ENCODE results near the gene SGCD. TPM values are rescaled to one million over a fixed set of nuclear protein-coding genes. Genes with fewer than 3 reads are reported as not detected.

The SGCD gene
- polyA plus RNA-seq, 1 experiment: 17.0 TPM

DNA sequence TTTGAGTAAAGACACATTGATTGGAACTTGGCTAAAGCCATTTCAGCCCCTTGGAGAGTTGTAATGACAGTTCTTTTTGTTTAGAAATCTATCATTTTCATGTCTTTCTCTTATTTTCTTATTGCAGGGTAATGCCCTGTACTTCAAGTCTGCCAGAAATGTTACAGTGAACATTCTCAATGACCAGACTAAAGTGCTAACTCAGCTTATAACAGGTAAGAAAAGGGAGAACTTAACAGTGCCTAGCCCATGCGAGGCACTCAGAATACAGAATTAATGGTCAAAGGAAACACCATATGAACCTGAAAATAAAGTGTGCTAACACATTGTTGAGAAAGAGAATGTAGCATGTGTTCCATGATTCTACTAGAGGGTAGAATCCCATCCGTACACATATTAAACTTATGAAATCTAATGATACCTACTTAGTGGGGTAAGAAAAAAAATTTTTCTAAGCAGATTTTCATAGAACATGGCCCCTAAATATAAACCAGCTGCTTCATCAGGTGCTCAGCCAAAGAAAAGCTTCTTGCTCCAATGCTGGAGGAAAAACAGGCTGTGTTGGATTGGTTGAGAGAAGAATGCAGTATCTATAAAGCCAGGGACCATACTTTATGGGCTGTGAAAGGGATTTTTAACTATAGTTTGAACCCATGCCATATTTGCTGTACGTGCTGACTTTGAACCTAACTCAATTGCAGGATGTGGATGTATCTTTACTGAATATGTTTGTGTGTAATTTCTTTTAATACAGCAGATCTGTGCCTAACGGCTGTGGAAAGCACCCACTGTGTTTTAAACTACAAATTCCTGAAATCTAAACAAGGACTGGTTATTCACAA is 262.4 kb downstream of the SGCD start:
- no peak for DNase-seq (ENCODE audit: low read depth)
- Histone ChIP-seq H3K36me3 (ENCODE audit: control insufficient read depth, insufficient read depth, low read length) (no peaks in the 10 kb centered on the region), H3K27me3 (ENCODE audit: control insufficient read depth, insufficient read depth, low read length) (no peaks in the 10 kb centered on the region), H3K4me3 (ENCODE audit: low read depth, low read length) (no peak overlapping the region)
- POLR2A ChIA-PET: no interaction called here
- CTCF ChIA-PET: no interaction called here
- TF ChIP-seq, protein P1, sequence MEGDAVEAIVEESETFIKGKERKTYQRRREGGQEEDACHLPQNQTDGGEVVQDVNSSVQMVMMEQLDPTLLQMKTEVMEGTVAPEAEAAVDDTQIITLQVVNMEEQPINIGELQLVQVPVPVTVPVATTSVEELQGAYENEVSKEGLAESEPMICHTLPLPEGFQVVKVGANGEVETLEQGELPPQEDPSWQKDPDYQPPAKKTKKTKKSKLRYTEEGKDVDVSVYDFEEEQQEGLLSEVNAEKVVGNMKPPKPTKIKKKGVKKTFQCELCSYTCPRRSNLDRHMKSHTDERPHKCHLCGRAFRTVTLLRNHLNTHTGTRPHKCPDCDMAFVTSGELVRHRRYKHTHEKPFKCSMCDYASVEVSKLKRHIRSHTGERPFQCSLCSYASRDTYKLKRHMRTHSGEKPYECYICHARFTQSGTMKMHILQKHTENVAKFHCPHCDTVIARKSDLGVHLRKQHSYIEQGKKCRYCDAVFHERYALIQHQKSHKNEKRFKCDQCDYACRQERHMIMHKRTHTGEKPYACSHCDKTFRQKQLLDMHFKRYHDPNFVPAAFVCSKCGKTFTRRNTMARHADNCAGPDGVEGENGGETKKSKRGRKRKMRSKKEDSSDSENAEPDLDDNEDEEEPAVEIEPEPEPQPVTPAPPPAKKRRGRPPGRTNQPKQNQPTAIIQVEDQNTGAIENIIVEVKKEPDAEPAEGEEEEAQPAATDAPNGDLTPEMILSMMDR (IDR thresholded peaks at IDR 0.05; ENCODE audit: insufficient read depth, low read depth, low read length): no peak

DNA sequence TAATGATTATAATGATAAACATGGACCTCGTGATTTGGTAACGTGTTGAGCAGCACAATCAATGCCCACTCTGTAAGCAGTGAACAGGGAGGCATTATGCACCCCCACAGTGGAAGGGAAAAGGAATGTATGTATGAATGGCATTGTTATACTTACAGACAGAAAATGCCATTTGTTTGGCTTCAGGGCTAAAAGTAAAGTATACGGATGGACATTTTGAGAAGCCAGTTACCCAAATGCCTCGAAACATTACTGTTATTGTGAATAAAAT is 262.9 kb downstream of the SGCD start:
- H3K27me3 ChIP-seq (ENCODE audit: control insufficient read depth, insufficient read depth, low read length): no peaks in the 10 kb centered on the region
- ChIA-PET CTCF (no interaction called here), POLR2A (no interaction called here)
- H3K4me3 ChIP-seq (ENCODE audit: low read depth, low read length): no peak overlapping the region
- DNase-seq (ENCODE audit: low read depth): no peak
- TF ChIP-seq, protein P1 (IDR thresholded peaks at IDR 0.05; ENCODE audit: insufficient read depth, low read depth, low read length): no peak
- no peaks in the 10 kb centered on the region for H3K36me3 ChIP-seq (ENCODE audit: control insufficient read depth, insufficient read depth, low read length)

DNA sequence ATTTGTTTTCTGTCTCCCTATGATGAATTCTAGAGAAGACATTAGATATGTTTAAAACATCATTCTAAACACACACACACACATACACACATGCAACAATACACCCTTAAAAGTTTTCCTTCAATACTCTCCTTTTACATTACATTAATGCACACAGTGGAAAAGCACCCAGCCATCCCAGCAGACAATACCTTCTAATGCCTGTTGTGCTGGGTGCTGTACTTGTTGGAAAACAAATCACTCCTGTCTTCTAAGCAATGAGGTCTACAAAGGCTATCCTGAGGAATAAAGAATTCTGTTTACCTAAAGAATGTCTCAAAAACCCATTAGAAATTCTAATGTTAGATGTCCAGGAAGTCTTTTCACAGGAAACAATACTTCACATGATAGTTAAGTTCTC is 264.0 kb downstream of the SGCD start:
- ChIA-PET CTCF (no interaction called here), POLR2A (no interaction called here)
- H3K4me3 ChIP-seq (ENCODE audit: low read depth, low read length): no peak overlapping the region
- no peaks in the 10 kb centered on the region for H3K36me3 ChIP-seq (ENCODE audit: control insufficient read depth, insufficient read depth, low read length)
- H3K27me3 ChIP-seq (ENCODE audit: control insufficient read depth, insufficient read depth, low read length): no peaks in the 10 kb centered on the region
- DNase-seq (ENCODE audit: low read depth): no peak
- TF ChIP-seq, protein P1 (IDR thresholded peaks at IDR 0.05; ENCODE audit: insufficient read depth, low read depth, low read length): no peak

DNA sequence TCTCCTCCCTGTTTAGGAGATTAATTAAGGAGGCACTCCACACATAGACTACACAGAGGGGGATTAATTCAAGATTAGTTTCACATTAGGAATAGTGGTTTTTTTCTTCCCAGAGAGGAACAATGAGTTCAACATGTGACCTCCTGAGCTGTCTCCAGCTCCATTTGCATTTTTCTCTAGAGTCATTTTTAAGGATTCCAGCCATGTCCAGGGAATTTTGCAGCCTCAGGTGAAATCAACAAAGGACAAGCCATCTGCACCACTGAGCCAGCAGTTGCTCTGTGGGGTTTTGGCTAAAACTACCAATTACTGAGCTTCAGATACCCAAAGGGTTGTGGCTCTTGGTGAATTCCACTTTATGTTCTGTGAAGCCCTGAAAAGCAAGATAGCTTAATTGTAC is 264.7 kb downstream of the SGCD start:
- ChIA-PET POLR2A (no interaction called here), CTCF (no interaction called here)
- H3K36me3 ChIP-seq (ENCODE audit: control insufficient read depth, insufficient read depth, low read length): no peaks in the 10 kb centered on the region
- DNase-seq (ENCODE audit: low read depth): no peak
- TF ChIP-seq, protein P1 (IDR thresholded peaks at IDR 0.05; ENCODE audit: insufficient read depth, low read depth, low read length): no peak
- no peaks in the 10 kb centered on the region for H3K27me3 ChIP-seq (ENCODE audit: control insufficient read depth, insufficient read depth, low read length)
- no peak overlapping the region for H3K4me3 ChIP-seq (ENCODE audit: low read depth, low read length)

DNA sequence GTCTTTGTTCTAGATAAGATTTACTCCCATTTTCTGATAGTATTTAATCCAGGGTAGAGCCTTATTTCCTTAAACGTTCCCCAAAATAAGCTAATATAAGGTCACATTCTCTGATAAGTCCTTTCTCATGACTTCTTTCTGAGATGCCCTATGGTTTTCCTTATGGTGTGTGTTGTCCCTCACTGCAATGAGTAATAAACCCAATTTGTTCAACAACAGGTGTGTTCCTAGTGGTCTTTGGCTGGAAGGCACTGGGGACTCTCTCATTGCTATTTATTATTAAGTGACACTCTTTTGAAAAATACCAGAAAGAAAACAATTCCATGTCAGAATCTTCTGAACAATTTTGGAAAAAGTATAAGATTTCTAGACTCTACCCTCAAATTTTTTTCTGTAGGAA is 266.6 kb downstream of the SGCD start:
- ChIA-PET POLR2A (no interaction called here), CTCF (interaction anchor here (0.8 kb wide), 1 partner anchor 8 kb away, joined by 3 read pairs; no protein-coding TSS in a partner anchor)
- Histone ChIP-seq H3K4me3 (ENCODE audit: low read depth, low read length) (no peak overlapping the region), H3K27me3 (ENCODE audit: control insufficient read depth, insufficient read depth, low read length) (no peaks in the 10 kb centered on the region), H3K36me3 (ENCODE audit: control insufficient read depth, insufficient read depth, low read length) (no peaks in the 10 kb centered on the region)
- TF ChIP-seq, protein P1 (IDR thresholded peaks at IDR 0.05; ENCODE audit: insufficient read depth, low read depth, low read length): no peak
- DNase-seq (ENCODE audit: low read depth): no peak

Data from BJ (cell line).